HepG2 (cell line): Measurements from ENCODE around the gene SLC50A1. TPM values are rescaled to one million over a fixed set of nuclear protein-coding genes. Genes with fewer than 3 reads are reported as not detected.

Experiments
- AGO1 ChIP-seq: fragments of 200-400 bp; formaldehyde crosslinking; IDR thresholded peaks from 2 replicates; pipeline ENCODE4 v1.6.1; 2017; ENCODE audit warnings: mild to moderate bottlenecking, low read depth, low read length, moderate library complexity; ENCODE audit not compliant: poor library complexity, severe bottlenecking
- CEBPB ChIP-seq: IDR thresholded peaks from 2 replicates; pipeline ENCODE4 v1.6.1; 2011; ENCODE audit warnings: low read depth, low read length, improper control_type of control experiment, borderline replicate concordance
- DPF2 ChIP-seq: sonication (generic); formaldehyde crosslinking; IDR thresholded peaks from 2 replicates; pipeline ENCODE4 v1.4.0; 2020; ENCODE audit warnings: mild to moderate bottlenecking, low read depth, missing genetic modification reagents, borderline replicate concordance
- JUN ChIP-seq: sonication (generic); formaldehyde crosslinking; IDR thresholded peaks from 2 replicates; pipeline ENCODE4 v1.4.0; 2020; ENCODE audit warnings: mild to moderate bottlenecking, missing genetic modification reagents
- MBD4 ChIP-seq: IDR thresholded peaks from 2 replicates; pipeline ENCODE4 v1.6.1; 2012; ENCODE audit warnings: low read length, inconsistent platforms, borderline replicate concordance
- MLX ChIP-seq: IDR thresholded peaks from 2 replicates; pipeline ENCODE4 v1.6.1; 2016
- NKX3-1 ChIP-seq: sonication (generic); formaldehyde crosslinking; IDR thresholded peaks from 2 replicates; pipeline ENCODE4 v1.5.0; 2020; ENCODE audit warnings: missing genetic modification reagents
- SOX13 ChIP-seq, 3 experiments: fragments of 450-650 bp in 1 of 3; sonication (generic) in 1 of 3; formaldehyde crosslinking in 1 of 3; IDR thresholded peaks in 2 of 3; conservative IDR thresholded peaks in 1 of 3; 2 replicates each; pipeline versions ENCODE4 v1.5.0 to v1.6.1; 2016 to 2020; ENCODE audit warnings: antibody characterized with exemption in 1 of 3, mild to moderate bottlenecking in 1 of 3, missing compliant biosample characterization in 1 of 3, missing genetic modification reagents in 1 of 3, moderate library complexity in 1 of 3
- TCF12 ChIP-seq, 2 experiments: fragments of 450-650 bp in 1 of 2; sonication (generic) in 1 of 2; formaldehyde crosslinking in 1 of 2; IDR thresholded peaks; 2 replicates each; pipeline versions ENCODE4 v1.6.1 to v1.8.0; 2017 to 2022; ENCODE audit warnings: antibody characterized with exemption in 1 of 2, mild to moderate bottlenecking in 1 of 2, missing genetic modification reagents in 1 of 2, moderate library complexity in 1 of 2
- THYN1 ChIP-seq: sonication (generic); formaldehyde crosslinking; IDR thresholded peaks from 2 replicates; pipeline ENCODE4 v1.8.1; 2023; ENCODE audit warnings: low read depth, mild to moderate bottlenecking, moderate library complexity, missing genetic modification reagents, borderline replicate concordance
- ZBTB7A ChIP-seq: sonication (generic); formaldehyde crosslinking; IDR thresholded peaks from 2 replicates; pipeline ENCODE4 v1.8.0; 2022; ENCODE audit warnings: mild to moderate bottlenecking, missing genetic modification reagents
- ZFP41 ChIP-seq: sonication (generic); formaldehyde crosslinking; IDR thresholded peaks from 2 replicates; pipeline ENCODE4 v1.4.0; 2020; ENCODE audit warnings: mild to moderate bottlenecking, missing genetic modification reagents, borderline replicate concordance
- ZNF547 ChIP-seq: sonication (generic); formaldehyde crosslinking; IDR thresholded peaks from 2 replicates; pipeline ENCODE4 v1.5.1; 2020; ENCODE audit warnings: mild to moderate bottlenecking, missing genetic modification reagents
- ZNF75D ChIP-seq: sonication (generic); formaldehyde crosslinking; IDR thresholded peaks from 2 replicates; pipeline ENCODE4 v1.8.1; 2023; ENCODE audit warnings: missing genetic modification reagents, mild to moderate bottlenecking, borderline replicate concordance
- ZNF782 ChIP-seq: sonication (generic); formaldehyde crosslinking; IDR thresholded peaks from 2 replicates; pipeline ENCODE4 v1.4.0; 2020; ENCODE audit warnings: missing genetic modification reagents, mild to moderate bottlenecking, borderline replicate concordance
- polyA plus RNA-seq, 8 experiments: library from polyadenylated mRNA; depleted of rRNA in 3 of 8; stranded (reverse) in 7 of 8; unstranded in 1 of 8; fragments of >200 nt; fragmentation: Illumina TruSeq in 4 of 8; extraction: Trizol in 4 of 8; gene quantifications; 2 replicates each; pipeline versions ENCODE4 v1.2.1 to v1.2.3, GENCODE V29; 2011 to 2016; ENCODE audit warnings: low read depth in 4 of 8, missing spikeins in 1 of 8, mixed read lengths in 1 of 8; ENCODE audit not compliant: insufficient read depth in 1 of 8
- total RNA-seq, 5 experiments: library from RNA; depleted of rRNA; stranded (reverse); fragments of >200 nt; fragmentation: Illumina TruSeq; extraction: Trizol; gene quantifications; 2 replicates each; pipeline ENCODE4 v1.2.3, GENCODE V29; 2016; ENCODE audit warnings: low read depth in 1 of 5
- TF ChIP-seq, protein P1 (sequence below): sonication (generic); formaldehyde crosslinking; IDR thresholded peaks from 2 replicates; pipeline ENCODE4 v1.4.0; 2020; ENCODE audit warnings: missing genetic modification reagents
- TF ChIP-seq, protein P2 (sequence below): sonication (generic); formaldehyde crosslinking; IDR thresholded peaks from 2 replicates; pipeline ENCODE4 v1.8.1; 2022; ENCODE audit warnings: low read depth, mild to moderate bottlenecking, missing genetic modification reagents
- TF ChIP-seq, protein P3 (sequence below): sonication (generic); formaldehyde crosslinking; IDR thresholded peaks from 2 replicates; pipeline ENCODE4 v1.4.0; 2020; ENCODE audit warnings: missing genetic modification reagents

The SLC50A1 gene
- total and polyA plus RNA-seq, 2 of the 13 experiments (the other 11 are each of a cell fraction or from before 2014, with no cell fraction given) = 22.5 to 46.8 TPM

DNA sequence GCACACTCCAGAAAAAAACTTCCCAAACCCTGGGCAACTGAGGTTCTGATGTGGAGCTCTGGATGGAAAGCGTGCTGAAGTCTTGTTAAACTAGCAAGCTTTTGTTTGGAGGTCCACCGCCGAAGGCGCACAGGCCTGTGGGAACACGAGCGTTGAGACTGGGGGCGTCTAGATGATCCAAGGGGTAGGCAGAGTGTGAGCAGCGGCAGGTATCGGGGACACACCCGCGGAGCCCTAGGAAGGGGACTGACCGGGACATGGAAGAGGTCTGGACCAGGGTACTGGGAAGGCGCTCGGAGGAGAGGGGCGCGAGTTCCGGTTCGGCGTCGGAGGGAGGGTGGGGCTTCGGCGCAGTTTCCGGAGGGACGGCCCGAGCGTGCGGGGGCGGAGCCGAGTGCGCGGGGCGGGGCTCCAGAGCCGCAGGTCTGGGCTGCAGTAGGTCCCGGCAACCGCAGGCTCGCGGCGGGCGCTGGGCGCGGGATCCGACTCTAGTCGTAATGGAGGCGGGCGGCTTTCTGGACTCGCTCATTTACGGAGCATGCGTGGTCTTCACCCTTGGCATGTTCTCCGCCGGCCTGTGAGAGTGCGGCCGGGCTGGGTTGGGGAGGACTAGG lies at the start of gene SLC50A1 (continued):
- TF ChIP-seq, protein P1, sequence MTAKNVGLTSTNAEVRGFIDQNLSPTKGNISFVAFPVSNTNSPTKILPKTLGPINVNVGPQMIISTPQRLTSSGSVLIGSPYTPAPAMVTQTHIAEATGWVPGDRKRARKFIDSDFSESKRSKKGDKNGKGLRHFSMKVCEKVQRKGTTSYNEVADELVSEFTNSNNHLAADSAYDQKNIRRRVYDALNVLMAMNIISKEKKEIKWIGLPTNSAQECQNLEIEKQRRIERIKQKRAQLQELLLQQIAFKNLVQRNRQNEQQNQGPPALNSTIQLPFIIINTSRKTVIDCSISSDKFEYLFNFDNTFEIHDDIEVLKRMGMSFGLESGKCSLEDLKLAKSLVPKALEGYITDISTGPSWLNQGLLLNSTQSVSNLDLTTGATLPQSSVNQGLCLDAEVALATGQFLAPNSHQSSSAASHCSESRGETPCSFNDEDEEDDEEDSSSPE = peak; percentile 56
- TF ChIP-seq ZNF547 (CRISPR knock-in tag) = peak; percentile 23
- TF ChIP-seq CEBPB = no peak
- no peak for TF ChIP-seq ZFP41 (CRISPR knock-in tag)
- TF ChIP-seq SOX13 (IDR thresholded peaks at IDR 0.05) = no peak
- peak; percentile 25 to 66; a peak in 2 of 4 replicates for TF ChIP-seq SOX13 (CRISPR knock-in tag; conservative IDR thresholded peaks at IDR 0.05 in 1 of 2, IDR thresholded peaks at IDR 0.05 in 1 of 2)
- peak; percentile 100 for TF ChIP-seq AGO1
- no peak for TF ChIP-seq THYN1 (CRISPR knock-in tag)
- no peak for TF ChIP-seq DPF2 (CRISPR knock-in tag)
- TF ChIP-seq, protein P2, sequence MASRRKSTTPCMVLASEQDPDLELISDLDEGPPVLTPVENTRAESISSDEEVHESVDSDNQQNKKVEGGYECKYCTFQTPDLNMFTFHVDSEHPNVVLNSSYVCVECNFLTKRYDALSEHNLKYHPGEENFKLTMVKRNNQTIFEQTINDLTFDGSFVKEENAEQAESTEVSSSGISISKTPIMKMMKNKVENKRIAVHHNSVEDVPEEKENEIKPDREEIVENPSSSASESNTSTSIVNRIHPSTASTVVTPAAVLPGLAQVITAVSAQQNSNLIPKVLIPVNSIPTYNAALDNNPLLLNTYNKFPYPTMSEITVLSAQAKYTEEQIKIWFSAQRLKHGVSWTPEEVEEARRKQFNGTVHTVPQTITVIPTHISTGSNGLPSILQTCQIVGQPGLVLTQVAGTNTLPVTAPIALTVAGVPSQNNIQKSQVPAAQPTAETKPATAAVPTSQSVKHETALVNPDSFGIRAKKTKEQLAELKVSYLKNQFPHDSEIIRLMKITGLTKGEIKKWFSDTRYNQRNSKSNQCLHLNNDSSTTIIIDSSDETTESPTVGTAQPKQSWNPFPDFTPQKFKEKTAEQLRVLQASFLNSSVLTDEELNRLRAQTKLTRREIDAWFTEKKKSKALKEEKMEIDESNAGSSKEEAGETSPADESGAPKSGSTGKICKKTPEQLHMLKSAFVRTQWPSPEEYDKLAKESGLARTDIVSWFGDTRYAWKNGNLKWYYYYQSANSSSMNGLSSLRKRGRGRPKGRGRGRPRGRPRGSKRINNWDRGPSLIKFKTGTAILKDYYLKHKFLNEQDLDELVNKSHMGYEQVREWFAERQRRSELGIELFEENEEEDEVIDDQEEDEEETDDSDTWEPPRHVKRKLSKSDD (CRISPR knock-in tag) = peak; percentile 60
- TF ChIP-seq, protein P3, sequence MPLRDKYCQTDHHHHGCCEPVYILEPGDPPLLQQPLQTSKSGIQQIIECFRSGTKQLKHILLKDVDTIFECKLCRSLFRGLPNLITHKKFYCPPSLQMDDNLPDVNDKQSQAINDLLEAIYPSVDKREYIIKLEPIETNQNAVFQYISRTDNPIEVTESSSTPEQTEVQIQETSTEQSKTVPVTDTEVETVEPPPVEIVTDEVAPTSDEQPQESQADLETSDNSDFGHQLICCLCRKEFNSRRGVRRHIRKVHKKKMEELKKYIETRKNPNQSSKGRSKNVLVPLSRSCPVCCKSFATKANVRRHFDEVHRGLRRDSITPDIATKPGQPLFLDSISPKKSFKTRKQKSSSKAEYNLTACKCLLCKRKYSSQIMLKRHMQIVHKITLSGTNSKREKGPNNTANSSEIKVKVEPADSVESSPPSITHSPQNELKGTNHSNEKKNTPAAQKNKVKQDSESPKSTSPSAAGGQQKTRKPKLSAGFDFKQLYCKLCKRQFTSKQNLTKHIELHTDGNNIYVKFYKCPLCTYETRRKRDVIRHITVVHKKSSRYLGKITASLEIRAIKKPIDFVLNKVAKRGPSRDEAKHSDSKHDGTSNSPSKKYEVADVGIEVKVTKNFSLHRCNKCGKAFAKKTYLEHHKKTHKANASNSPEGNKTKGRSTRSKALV (CRISPR knock-in tag) = peak; percentile 75; the same call in 1 of the 2 replicates
- TF ChIP-seq ZNF75D (CRISPR knock-in tag) = no peak
- no peak for TF ChIP-seq MBD4
- peak; percentile 63 for TF ChIP-seq MLX (CRISPR knock-in tag)
- peak; percentile 94; the same call in 1 of the 2 replicates for TF ChIP-seq ZNF782 (CRISPR knock-in tag)
- TF ChIP-seq ZBTB7A (CRISPR knock-in tag) = peak; percentile 4; the same call in 1 of the 2 replicates
- TF ChIP-seq JUN (CRISPR knock-in tag) = no peak; the same call in 1 of the 2 replicates
- TF ChIP-seq TCF12 (IDR thresholded peaks at IDR 0.05) = no peak
- TF ChIP-seq TCF12 (CRISPR knock-in tag; IDR thresholded peaks at IDR 0.05) = 0 out of 2 replicates have a peak, but pooled peaks have one; percentile 22
- TF ChIP-seq NKX3-1 (CRISPR knock-in tag) = peak; percentile 58; the same call in 1 of the 2 replicates
